ENCODE results near the gene CADM2.
"Not testable (repeated sequence)": the region's sequence is repeated elsewhere in the genome, so short reads cannot be mapped to it uniquely, and the experiment has no call there.

CADM2 gene

GRCh38 chr3:85081191-85081906 is 122.6 kb downstream of the CADM2 start:
- peak; percentile 3 for DNase-seq

- DNase-seq, result no peak
Observed at GRCh38 chr3:85090495-85090894, 131.7 kb downstream of the CADM2 start.

- DNase-seq, result no peak
Observed at GRCh38 chr3:85100316-85100715, 141.5 kb downstream of the CADM2 start.

- DNase-seq, result no peak
Observed at GRCh38 chr3:85102781-85103180, 144.0 kb downstream of the CADM2 start.

- no peak for DNase-seq
Observed at GRCh38 chr3:85110393-85110792, 151.6 kb downstream of the CADM2 start.

- no peak for DNase-seq
Observed at GRCh38 chr3:85120879-85121278, 162.1 kb downstream of the CADM2 start.

GRCh38 chr3:85132864-85133263 is 174.1 kb downstream of the CADM2 start:
- DNase-seq, result not testable (repeated sequence)

GRCh38 chr3:85133691-85134420 is 175.1 kb downstream of the CADM2 start:
- not testable (repeated sequence) for DNase-seq

- DNase-seq, result no peak
Observed at GRCh38 chr3:85142626-85143025, 183.8 kb downstream of the CADM2 start.

- DNase-seq, result no peak
Observed at GRCh38 chr3:85148036-85148435, 189.2 kb downstream of the CADM2 start.

GRCh38 chr3:85151555-85151954 is 192.8 kb downstream of the CADM2 start:
- no peak for DNase-seq

- not testable (repeated sequence) for DNase-seq
Observed at GRCh38 chr3:85153279-85153678, 194.5 kb downstream of the CADM2 start.

- no peak for DNase-seq
Observed at GRCh38 chr3:85159376-85159775, 200.6 kb downstream of the CADM2 start.

GRCh38 chr3:85161544-85161943 is 202.8 kb downstream of the CADM2 start:
- DNase-seq, result no peak

- DNase-seq, result no peak
Observed at GRCh38 chr3:85162905-85163304, 204.1 kb downstream of the CADM2 start.

GRCh38 chr3:85164436-85164835 is 205.6 kb downstream of the CADM2 start:
- DNase-seq, result no peak

- no peak for DNase-seq
Observed at GRCh38 chr3:85167576-85167975, 208.8 kb downstream of the CADM2 start.

- no peak for DNase-seq
Observed at GRCh38 chr3:85170646-85171045, 211.9 kb downstream of the CADM2 start.

- DNase-seq, result no peak
Observed at GRCh38 chr3:85171976-85172375, 213.2 kb downstream of the CADM2 start.

GRCh38 chr3:85176799-85177198 is 218.0 kb downstream of the CADM2 start:
- DNase-seq, result no peak

GRCh38 chr3:85182975-85183752 is 224.4 kb downstream of the CADM2 start:
- DNase-seq, result no peak

GRCh38 chr3:85185495-85185894 is 226.7 kb downstream of the CADM2 start:
- DNase-seq, result no peak

- DNase-seq, result no peak
Observed at GRCh38 chr3:85189731-85190130, 230.9 kb downstream of the CADM2 start.

GRCh38 chr3:85193565-85193964 is 234.8 kb downstream of the CADM2 start:
- DNase-seq, result no peak

Measured in COR-L47 (cell line).